ENCODE results near the gene FAM120A. TPM values are rescaled to one million over a fixed set of nuclear protein-coding genes. Genes with fewer than 3 reads are reported as not detected.

FAM120A gene
- total and polyA plus RNA-seq, 2 of the 13 experiments (the other 11 are each of a cell fraction or from before 2014, with no cell fraction given) = 41.3 to 44.4 TPM

DNA sequence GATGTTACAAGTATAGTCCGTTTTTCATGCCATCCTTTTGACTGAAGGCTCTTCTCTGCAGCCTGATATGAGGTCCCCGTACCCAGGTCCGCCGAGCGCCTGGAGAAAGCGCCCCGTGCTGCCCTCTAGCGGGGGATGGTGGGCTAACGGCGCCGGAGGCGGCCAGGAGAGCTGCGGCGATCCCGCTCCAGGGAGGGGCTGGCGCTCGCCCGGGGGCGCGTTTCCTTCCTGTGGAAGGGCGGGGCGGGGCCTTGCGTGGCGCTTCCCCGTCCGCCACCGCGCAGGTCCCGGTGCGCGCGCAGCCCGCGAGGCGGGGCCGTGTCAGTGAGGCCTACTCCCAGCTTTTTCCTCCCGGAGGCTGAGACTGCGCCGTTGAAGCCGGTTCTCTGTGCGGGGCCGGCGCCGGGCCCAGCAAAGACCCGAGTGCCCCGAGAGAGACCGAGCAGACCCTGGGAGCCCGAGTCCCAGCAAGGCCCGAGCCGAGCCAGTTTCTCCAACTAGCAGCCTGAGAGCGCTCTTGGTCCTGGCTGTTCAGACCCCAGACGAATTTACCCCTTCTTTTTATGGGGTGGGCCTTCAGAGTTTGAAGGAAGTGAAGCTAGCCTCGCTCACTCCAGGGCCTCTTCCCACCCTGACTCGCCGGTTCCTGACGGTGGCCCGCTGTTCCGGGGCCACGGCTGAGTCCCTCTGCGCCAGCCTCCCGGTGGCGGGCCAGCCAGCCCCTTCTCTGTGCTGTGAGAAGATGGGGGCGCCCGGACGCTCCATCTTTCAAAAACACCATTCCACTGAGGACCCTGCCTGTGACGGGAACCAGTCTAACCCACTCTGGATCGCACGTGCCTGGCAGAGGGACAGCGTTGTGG, 115.2 kb downstream of the FAM120A start (continued):
- TF ChIP-seq HINFP (CRISPR knock-in tag; IDR thresholded peaks at IDR 0.05; ENCODE audit: low read depth) (peak; percentile 77; the same call in 1 of the 2 replicates), ZSCAN31 (CRISPR knock-in tag; IDR thresholded peaks at IDR 0.05; ENCODE audit: low read depth) (peak; percentile 71), MTF1 (CRISPR knock-in tag; IDR thresholded peaks at IDR 0.05) (no peak; the same call in 1 of the 2 replicates), ZNF746 (CRISPR knock-in tag; IDR thresholded peaks at IDR 0.05) (no peak), REXO4 (CRISPR knock-in tag; IDR thresholded peaks at IDR 0.05; ENCODE audit: borderline replicate concordance) (no peak), PHF20 (CRISPR knock-in tag; IDR thresholded peaks at IDR 0.05) (peak; percentile 81), CEBPZ (IDR thresholded peaks at IDR 0.05; ENCODE audit: low read length) (no peak), MAF1 (CRISPR knock-in tag; IDR thresholded peaks at IDR 0.05; ENCODE audit: borderline replicate concordance) (0 out of 2 replicates have a peak, but pooled peaks have one; percentile 78), ZNF44 (CRISPR knock-in tag; IDR thresholded peaks at IDR 0.05) (peak; percentile 4; the same call in 1 of the 2 replicates), FOXK2 (IDR thresholded peaks at IDR 0.05) (no peak), ZNF788 (CRISPR knock-in tag; IDR thresholded peaks at IDR 0.05; ENCODE audit: borderline replicate concordance) (peak; percentile 77; the same call in 1 of the 2 replicates), JDP2 (CRISPR knock-in tag; IDR thresholded peaks at IDR 0.05; ENCODE audit: borderline replicate concordance) (no peak), ZNF646 (CRISPR knock-in tag; IDR thresholded peaks at IDR 0.05) (no peak), ZNF33B (CRISPR knock-in tag; IDR thresholded peaks at IDR 0.05) (no peak; the same call in 1 of the 2 replicates), ZNF839 (CRISPR knock-in tag; IDR thresholded peaks at IDR 0.05; ENCODE audit: borderline replicate concordance) (no peak)
- TF ChIP-seq, protein P1, sequence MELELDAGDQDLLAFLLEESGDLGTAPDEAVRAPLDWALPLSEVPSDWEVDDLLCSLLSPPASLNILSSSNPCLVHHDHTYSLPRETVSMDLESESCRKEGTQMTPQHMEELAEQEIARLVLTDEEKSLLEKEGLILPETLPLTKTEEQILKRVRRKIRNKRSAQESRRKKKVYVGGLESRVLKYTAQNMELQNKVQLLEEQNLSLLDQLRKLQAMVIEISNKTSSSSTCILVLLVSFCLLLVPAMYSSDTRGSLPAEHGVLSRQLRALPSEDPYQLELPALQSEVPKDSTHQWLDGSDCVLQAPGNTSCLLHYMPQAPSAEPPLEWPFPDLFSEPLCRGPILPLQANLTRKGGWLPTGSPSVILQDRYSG (CRISPR knock-in tag; IDR thresholded peaks at IDR 0.05) = 0 out of 2 replicates have a peak, but pooled peaks have one; percentile 66

Data from HepG2 (cell line).